MM.1S (cell line): Measurements from ENCODE around the gene PRKG2.

Experiments
- DNase-seq: peaks from one replicate; pipeline ENCODE4 v3.0.0-alpha.2; 2015
- H2AFZ ChIP-seq: fragments of 300-600 bp; sonication (generic); 2 replicates; pipeline ENCODE4 v1.6.0; 2016; ENCODE audit warnings: antibody characterized with exemption, low read length
- H3F3A ChIP-seq: fragments of 300-600 bp; sonication (generic); 2 replicates; pipeline ENCODE4 v1.6.1; 2016; ENCODE audit warnings: mild to moderate bottlenecking, antibody characterized with exemption, low read length, moderate library complexity, mixed read lengths; ENCODE audit not compliant: insufficient read depth
- H3K27ac ChIP-seq: fragments of 300-600 bp; sonication (generic); 2 replicates; pipeline ENCODE4 v1.5.1; 2016; ENCODE audit warnings: mild to moderate bottlenecking, low read length
- H3K27me3 ChIP-seq: fragments of 300-600 bp; sonication (generic); replicated peaks from 2 replicates; pipeline ENCODE4 v1.6.0; 2016; ENCODE audit warnings: low read length; ENCODE audit not compliant: insufficient read depth
- H3K36me3 ChIP-seq: fragments of 300-600 bp; sonication (generic); replicated peaks from 2 replicates; pipeline ENCODE4 v1.6.1; 2016; ENCODE audit warnings: mild to moderate bottlenecking, low read length, mixed read lengths; ENCODE audit not compliant: insufficient read depth
- H3K4me1 ChIP-seq: fragments of 300-600 bp; sonication (generic); 2 replicates; pipeline ENCODE4 v1.6.1; 2016; ENCODE audit warnings: low read length, mixed read lengths
- H3K4me2 ChIP-seq: fragments of 300-600 bp; sonication (generic); 2 replicates; pipeline ENCODE4 v1.6.0; 2016; ENCODE audit warnings: low read depth, low read length
- H3K4me3 ChIP-seq: fragments of 300-600 bp; sonication (generic); 2 replicates; pipeline ENCODE4 v1.5.1; 2016; ENCODE audit warnings: low read length, mixed read lengths
- H3K79me2 ChIP-seq: fragments of 300-600 bp; sonication (generic); 2 replicates; pipeline ENCODE4 v1.6.1; 2016; ENCODE audit warnings: mixed run types, low read length, mixed read lengths
- H3K9ac ChIP-seq: fragments of 300-600 bp; sonication (generic); 2 replicates; pipeline ENCODE4 v1.6.1; 2016; ENCODE audit warnings: low read length, mixed read lengths
- H3K9me2 ChIP-seq: fragments of 300-600 bp; sonication (generic); replicated peaks from 2 replicates; pipeline ENCODE4 v1.6.1; 2016; ENCODE audit warnings: mild to moderate bottlenecking, low read length, mixed read lengths; ENCODE audit not compliant: insufficient read depth
- H3K9me3 ChIP-seq: fragments of 300-600 bp; sonication (generic); replicated peaks from 2 replicates; pipeline ENCODE4 v1.6.1; 2016; ENCODE audit warnings: mild to moderate bottlenecking, low read length, mixed read lengths; ENCODE audit not compliant: insufficient read depth
- H4K20me1 ChIP-seq: fragments of 300-600 bp; sonication (generic); 2 replicates; pipeline ENCODE4 v1.6.1; 2016; ENCODE audit warnings: mild to moderate bottlenecking, low read length, moderate library complexity, mixed read lengths; ENCODE audit not compliant: insufficient read depth
- EZH2 ChIP-seq: fragments of 300-600 bp; sonication (generic); optimal IDR thresholded peaks from 2 replicates; pipeline ENCODE3; 2017; ENCODE audit warnings: low read depth, mild to moderate bottlenecking, antibody characterized with exemption, low read length, mixed read lengths
- EZH2phosphoT487 ChIP-seq: fragments of 300-600 bp; sonication (generic); IDR thresholded peaks from 2 replicates; pipeline ENCODE4 v1.6.1; 2018; ENCODE audit warnings: antibody characterized with exemption, low read length
- TF ChIP-seq, protein P1 (sequence below): fragments of 300-600 bp; sonication (generic); IDR thresholded peaks from 2 replicates; pipeline ENCODE4 v1.5.1; 2016; ENCODE audit warnings: antibody characterized with exemption, low read length, mixed read lengths

PRKG2 gene

DNA sequence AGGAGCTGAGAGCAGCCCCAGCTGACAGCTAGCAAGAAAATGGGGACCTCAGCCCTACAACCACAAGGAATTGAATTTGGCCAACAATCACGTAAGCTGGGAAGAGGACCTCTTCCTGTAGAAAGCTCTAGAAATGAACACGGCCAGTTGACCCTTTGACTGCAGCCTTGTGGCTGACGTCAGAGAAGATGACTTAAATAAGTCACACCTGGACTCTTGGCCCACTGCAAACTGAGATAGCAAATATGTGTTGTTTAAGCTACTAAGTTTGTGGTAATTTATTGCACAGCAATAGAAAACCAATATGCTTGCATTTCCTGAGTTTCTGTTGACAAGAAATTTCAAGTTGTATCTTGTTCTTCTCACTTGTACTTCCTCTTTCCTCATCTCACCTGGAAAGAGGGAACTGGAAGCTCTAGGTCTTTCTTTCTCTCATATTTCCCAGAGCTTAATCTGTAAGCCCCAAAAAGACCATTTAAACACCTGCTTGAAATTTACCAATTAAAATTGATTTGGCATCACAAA lies 18.8 kb downstream of the PRKG2 start:
- H3K9ac ChIP-seq = no peak overlapping the region
- no peaks in the 10 kb centered on the region for H3K27me3 ChIP-seq
- no peaks in the 10 kb centered on the region for H3K36me3 ChIP-seq
- H3K4me3 ChIP-seq = no peak overlapping the region
- no peak overlapping the region for H2AFZ ChIP-seq
- H3F3A ChIP-seq = no peaks in the 10 kb centered on the region
- peak; percentile 27 for DNase-seq
- no peak for TF ChIP-seq EZH2
- TF ChIP-seq EZH2phosphoT487 = no peak
- TF ChIP-seq, protein P1, sequence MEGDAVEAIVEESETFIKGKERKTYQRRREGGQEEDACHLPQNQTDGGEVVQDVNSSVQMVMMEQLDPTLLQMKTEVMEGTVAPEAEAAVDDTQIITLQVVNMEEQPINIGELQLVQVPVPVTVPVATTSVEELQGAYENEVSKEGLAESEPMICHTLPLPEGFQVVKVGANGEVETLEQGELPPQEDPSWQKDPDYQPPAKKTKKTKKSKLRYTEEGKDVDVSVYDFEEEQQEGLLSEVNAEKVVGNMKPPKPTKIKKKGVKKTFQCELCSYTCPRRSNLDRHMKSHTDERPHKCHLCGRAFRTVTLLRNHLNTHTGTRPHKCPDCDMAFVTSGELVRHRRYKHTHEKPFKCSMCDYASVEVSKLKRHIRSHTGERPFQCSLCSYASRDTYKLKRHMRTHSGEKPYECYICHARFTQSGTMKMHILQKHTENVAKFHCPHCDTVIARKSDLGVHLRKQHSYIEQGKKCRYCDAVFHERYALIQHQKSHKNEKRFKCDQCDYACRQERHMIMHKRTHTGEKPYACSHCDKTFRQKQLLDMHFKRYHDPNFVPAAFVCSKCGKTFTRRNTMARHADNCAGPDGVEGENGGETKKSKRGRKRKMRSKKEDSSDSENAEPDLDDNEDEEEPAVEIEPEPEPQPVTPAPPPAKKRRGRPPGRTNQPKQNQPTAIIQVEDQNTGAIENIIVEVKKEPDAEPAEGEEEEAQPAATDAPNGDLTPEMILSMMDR = no peak
- H3K4me1 ChIP-seq = no peaks in the 10 kb centered on the region
- no peaks in the 10 kb centered on the region for H4K20me1 ChIP-seq
- no peaks in the 10 kb centered on the region for H3K9me2 ChIP-seq
- no peak overlapping the region for H3K4me2 ChIP-seq
- H3K9me3 ChIP-seq = no peaks in the 10 kb centered on the region
- no peaks in the 10 kb centered on the region for H3K79me2 ChIP-seq
- H3K27ac ChIP-seq = no peak overlapping the region

DNA sequence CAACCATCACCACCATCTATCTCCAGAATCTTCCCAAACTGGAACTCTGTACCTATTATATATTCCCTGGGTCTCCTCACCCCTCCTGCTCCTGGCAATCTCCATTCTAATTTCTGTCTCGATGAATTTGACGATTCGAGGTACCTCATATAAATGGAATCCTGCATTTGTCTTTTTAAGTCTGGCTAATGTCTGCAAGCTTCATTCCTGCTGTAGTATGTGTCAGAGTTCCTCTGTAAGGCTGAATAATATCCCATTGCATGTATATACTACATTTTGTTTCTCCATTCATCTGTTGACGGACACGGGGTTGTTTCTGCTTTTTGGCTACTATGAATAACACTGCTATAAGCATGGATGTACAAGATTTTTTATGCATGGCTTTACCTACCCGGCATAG lies 19.5 kb downstream of the PRKG2 start:
- H3F3A ChIP-seq = no peaks in the 10 kb centered on the region
- H3K27me3 ChIP-seq = no peaks in the 10 kb centered on the region
- no peak overlapping the region for H3K27ac ChIP-seq
- H3K4me2 ChIP-seq = no peak overlapping the region
- no peaks in the 10 kb centered on the region for H3K9me2 ChIP-seq
- H3K9ac ChIP-seq = no peak overlapping the region
- H3K36me3 ChIP-seq = no peaks in the 10 kb centered on the region
- no peaks in the 10 kb centered on the region for H4K20me1 ChIP-seq
- H2AFZ ChIP-seq = no peak overlapping the region
- H3K9me3 ChIP-seq = no peaks in the 10 kb centered on the region
- no peak for DNase-seq
- no peaks in the 10 kb centered on the region for H3K79me2 ChIP-seq
- H3K4me3 ChIP-seq = no peak overlapping the region
- no peaks in the 10 kb centered on the region for H3K4me1 ChIP-seq
- TF ChIP-seq, protein P1 = no peak
- TF ChIP-seq EZH2phosphoT487 (no peak), EZH2 (no peak)

DNA sequence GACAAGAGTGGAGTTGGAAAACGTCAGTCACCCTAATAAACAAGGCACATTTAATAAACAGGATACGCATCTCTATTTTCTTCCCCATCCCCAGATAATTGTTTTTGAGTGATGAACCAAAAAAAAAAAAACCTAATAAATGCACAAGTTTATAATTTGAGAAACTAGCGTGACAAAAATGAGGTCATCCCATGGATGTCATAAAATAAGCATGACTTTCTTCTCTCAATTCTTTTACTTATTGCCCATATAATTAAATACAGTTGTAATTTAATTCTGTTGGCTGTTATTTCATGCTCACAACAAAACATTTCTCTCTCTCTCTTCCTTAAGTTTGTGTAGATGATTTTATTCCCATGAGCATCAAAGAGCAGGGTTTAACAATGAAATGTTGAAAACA lies 20.7 kb downstream of the PRKG2 start:
- Histone ChIP-seq H3K27me3 (no peaks in the 10 kb centered on the region), H3K9me3 (no peaks in the 10 kb centered on the region), H3K36me3 (no peaks in the 10 kb centered on the region), H3F3A (no peaks in the 10 kb centered on the region), H3K9ac (no peak overlapping the region), H3K4me2 (no peak overlapping the region), H3K27ac (no peak overlapping the region), H3K4me3 (no peak overlapping the region), H3K79me2 (no peaks in the 10 kb centered on the region), H3K4me1 (no peaks in the 10 kb centered on the region), H2AFZ (no peak overlapping the region), H3K9me2 (no peaks in the 10 kb centered on the region), H4K20me1 (no peaks in the 10 kb centered on the region)
- TF ChIP-seq EZH2phosphoT487 = no peak
- TF ChIP-seq, protein P1 = no peak
- TF ChIP-seq EZH2 = no peak
- no peak for DNase-seq
